IMR-90 (cell line): ENCODE data around the gene RARRES2. TPM values are rescaled to one million over a fixed set of nuclear protein-coding genes. Genes with fewer than 3 reads are reported as not detected.
A peak's percentile ranks its signal among the peaks of the same experiment; 100 is the strongest.

ENCODE experiments used
- ATAC-seq: fragments of 200-7000 bp; cut with Tn5 transposase; 2 replicates; pipeline ENCODE4 v1.9.1; 2020; ENCODE audit warnings: low read depth, mild to moderate bottlenecking, moderate library complexity
- BruUV-seq: library from RNA; stranded (reverse); fragments of 400-500 nt; replicated peaks from 2 replicates; lab custom pipeline; 2021; lab: Mats Ljungman, UMichigan
- CTCF ChIA-PET: fragments of 300-600 bp; formaldehyde crosslinking; extraction: SDS; loops from one replicate; lab custom pipeline; 2021; ENCODE audit warnings: antibody characterized with exemption; lab: Yijun Ruan, JAX
- POLR2A ChIA-PET: fragments of 300-600 bp; sonication (Branson Sonifier 250); formaldehyde crosslinking; loops from one replicate; lab custom pipeline; 2022; ENCODE audit warnings: antibody characterized with exemption; ENCODE audit not compliant: unreplicated experiment; lab: Charles Lee
- DNase-seq: peaks from one replicate; pipeline ENCODE4 v3.0.0; 2013
- H2AFZ ChIP-seq: replicated peaks from 2 replicates; pipeline ENCODE3; 2013; ENCODE audit warnings: low read length, mild to moderate bottlenecking; ENCODE audit not compliant: poor library complexity
- H2AK5ac ChIP-seq: 2 replicates; pipeline ENCODE4 v1.6.1; 2013; ENCODE audit warnings: low read depth, low read length, inconsistent platforms
- H2AK9ac ChIP-seq: replicated peaks from 2 replicates; pipeline ENCODE3; 2013; ENCODE audit warnings: mild to moderate bottlenecking, low read depth, low read length, moderate library complexity; ENCODE audit not compliant: poor library complexity
- H2BK120ac ChIP-seq: 2 replicates; pipeline ENCODE4 v1.6.1; 2013; ENCODE audit warnings: low read depth, low read length, inconsistent platforms
- H2BK15ac ChIP-seq: 3 replicates; pipeline ENCODE4 v1.6.1; 2013; ENCODE audit warnings: low read depth, low read length, inconsistent platforms
- H2BK20ac ChIP-seq: 2 replicates; pipeline ENCODE4 v1.6.1; 2013; ENCODE audit warnings: low read depth, mild to moderate bottlenecking, inconsistent platforms, low read length, moderate library complexity
- H2BK5ac ChIP-seq: 2 replicates; pipeline ENCODE4 v1.6.1; 2013; ENCODE audit warnings: mild to moderate bottlenecking, low read depth, low read length, inconsistent platforms; ENCODE audit not compliant: poor library complexity, severe bottlenecking
- H3K14ac ChIP-seq: replicated peaks from 2 replicates; pipeline ENCODE4 v1.6.1; 2013; ENCODE audit warnings: low read depth, low read length, inconsistent platforms
- H3K18ac ChIP-seq: 2 replicates; pipeline ENCODE4 v1.6.1; 2013; ENCODE audit warnings: low read depth, low read length, control low read depth
- H3K23ac ChIP-seq: 2 replicates; pipeline ENCODE4 v1.6.1; 2013; ENCODE audit warnings: low read depth, low read length, inconsistent platforms
- H3K27ac ChIP-seq: 2 replicates; pipeline ENCODE4 v1.5.1; 2013; ENCODE audit warnings: mild to moderate bottlenecking, control low read depth, low read length; ENCODE audit not compliant: insufficient read depth
- H3K27me3 ChIP-seq: 2 replicates; pipeline ENCODE4 v1.6.1; 2013; ENCODE audit warnings: low read length; ENCODE audit not compliant: control insufficient read depth, insufficient read depth
- H3K36me3 ChIP-seq: 2 replicates; pipeline ENCODE4 v1.6.1; 2013; ENCODE audit warnings: low read length, mixed read lengths; ENCODE audit not compliant: control insufficient read depth, insufficient read depth
- H3K4ac ChIP-seq: 2 replicates; pipeline ENCODE4 v1.6.1; 2013; ENCODE audit warnings: low read depth, low read length, inconsistent platforms
- H3K4me1 ChIP-seq: 2 replicates; pipeline ENCODE4 v1.6.1; 2013; ENCODE audit warnings: low read length, mixed read lengths; ENCODE audit not compliant: control insufficient read depth, insufficient read depth
- H3K4me2 ChIP-seq: 2 replicates; pipeline ENCODE4 v1.6.1; 2013; ENCODE audit warnings: low read depth, mild to moderate bottlenecking, control low read depth, low read length, moderate library complexity
- H3K4me3 ChIP-seq: 2 replicates; pipeline ENCODE4 v1.5.1; 2013; ENCODE audit warnings: low read depth, mild to moderate bottlenecking, control low read depth, low read length, moderate library complexity; ENCODE audit not compliant: insufficient read depth
- H3K56ac ChIP-seq: 2 replicates; pipeline ENCODE4 v1.6.1; 2013; ENCODE audit warnings: low read length, inconsistent platforms; ENCODE audit not compliant: insufficient read depth; ENCODE audit errors: extremely low read depth
- H3K79me1 ChIP-seq, 2 experiments: 2 replicates each; pipeline ENCODE4 v1.6.1; 2013; ENCODE audit warnings: low read length in 2 of 2, inconsistent platforms in 1 of 2, low read depth in 1 of 2
- H3K9ac ChIP-seq: 2 replicates; pipeline ENCODE4 v1.6.1; 2013; ENCODE audit warnings: low read depth, low read length, control low read depth
- H3K9me1 ChIP-seq: 2 replicates; pipeline ENCODE4 v1.6.1; 2013; ENCODE audit warnings: low read length, inconsistent platforms; ENCODE audit not compliant: insufficient read depth
- H3K9me3 ChIP-seq: 2 replicates; pipeline ENCODE4 v1.6.1; 2013; ENCODE audit warnings: low read length; ENCODE audit not compliant: control insufficient read depth, insufficient read depth
- H4K20me1 ChIP-seq: 2 replicates; pipeline ENCODE4 v1.6.1; 2013; ENCODE audit warnings: low read length, inconsistent platforms; ENCODE audit not compliant: insufficient read depth
- H4K5ac ChIP-seq: 2 replicates; pipeline ENCODE4 v1.6.1; 2013; ENCODE audit warnings: mild to moderate bottlenecking, low read depth, low read length, control low read depth
- H4K8ac ChIP-seq, 2 experiments: 2 replicates each; pipeline ENCODE4 v1.6.1; 2013; ENCODE audit warnings: low read depth in 2 of 2, low read length in 2 of 2, control low read depth in 1 of 2, inconsistent platforms in 1 of 2
- H4K91ac ChIP-seq: 2 replicates; pipeline ENCODE4 v1.6.1; 2013; ENCODE audit warnings: low read depth, low read length, inconsistent platforms; ENCODE audit not compliant: insufficient read depth
- CEBPB ChIP-seq: IDR thresholded peaks from 2 replicates; pipeline ENCODE4 v1.6.1; 2012; ENCODE audit warnings: low read depth, low read length, improper control_type of control experiment
- CHD1 ChIP-seq: IDR thresholded peaks from 2 replicates; pipeline ENCODE4 v1.6.1; 2012; ENCODE audit warnings: low read depth, low read length, improper control_type of control experiment
- CTCF ChIP-seq: conservative IDR thresholded peaks from 2 replicates; pipeline ENCODE4 v1.5.1; 2012; ENCODE audit warnings: mild to moderate bottlenecking, low read depth, low read length, improper control_type of control experiment
- FOS ChIP-seq: fragments of 150-350 bp; IDR thresholded peaks from 2 replicates; pipeline ENCODE4 v1.6.1; 2016; ENCODE audit warnings: low read depth, low read length
- MXI1 ChIP-seq: IDR thresholded peaks from 2 replicates; pipeline ENCODE4 v1.6.1; 2012; ENCODE audit warnings: low read depth, mild to moderate bottlenecking, low read length, moderate library complexity, borderline replicate concordance
- NFE2L2 ChIP-seq: fragments of 150-350 bp; IDR thresholded peaks from 2 replicates; pipeline ENCODE4 v1.6.1; 2016; ENCODE audit warnings: low read depth, mild to moderate bottlenecking, low read length
- POLR2A ChIP-seq: IDR thresholded peaks from 2 replicates; pipeline ENCODE4 v1.6.1; 2012; ENCODE audit warnings: mild to moderate bottlenecking, low read depth, low read length
- RAD21 ChIP-seq: IDR thresholded peaks from 2 replicates; pipeline ENCODE4 v1.6.1; 2012; ENCODE audit warnings: low read length, improper control_type of control experiment
- RCOR1 ChIP-seq: IDR thresholded peaks from 2 replicates; pipeline ENCODE4 v1.6.1; 2012; ENCODE audit warnings: mild to moderate bottlenecking, low read length, improper control_type of control experiment; ENCODE audit not compliant: insufficient replicate concordance
- SMC3 ChIP-seq: fragments of 150-350 bp; IDR thresholded peaks from 2 replicates; pipeline ENCODE4 v1.6.1; 2016; ENCODE audit warnings: low read depth, mild to moderate bottlenecking, antibody characterized with exemption, low read length, moderate library complexity
- USF2 ChIP-seq: fragments of 150-350 bp; IDR thresholded peaks from 2 replicates; pipeline ENCODE4 v1.6.1; 2017; ENCODE audit warnings: mild to moderate bottlenecking, antibody characterized with exemption, low read length, low read depth
- WGBS, 2 experiments: methylation state at CpG; one replicate each; pipeline versions ENCODE4 v1.1.5 to v1.1.7; 2013; ENCODE audit warnings: missing lambda C conversion rate in 2 of 2; ENCODE audit not compliant: insufficient read length in 1 of 2; ENCODE audit errors: extremely low coverage in 2 of 2; 5-methylcytosine and 5-hydroxymethylcytosine counted together
- dilution Hi-C: fragments of 300-500 bp; cut with HindIII; formaldehyde crosslinking; loops from one replicate; pipeline ENCODE4 v1.14.3; 2018; ENCODE audit warnings: low sequenced_read_pairs; ENCODE audit not compliant: unreplicated experiment
- in situ Hi-C: fragments of 300-500 bp; cut with MboI; formaldehyde crosslinking; loops from 3 replicates; pipeline ENCODE4 v1.14.3; 2019; ENCODE audit warnings: low sequenced_read_pairs, inconsistent platforms, mixed read lengths
- intact Hi-C: fragments of 100-400 bp; cut with micrococcal nuclease; formaldehyde crosslinking; loops from 2 replicates; pipeline ENCODE4 v1.10.0; 2022
- polyA plus RNA-seq, 3 experiments: library from polyadenylated mRNA; depleted of rRNA; stranded (reverse); fragments of >200 nt; gene quantifications; 2 replicates each; pipeline ENCODE4 v1.2.3, GENCODE V29; 2012; ENCODE audit warnings: low replicate concordance in 1 of 3
- total RNA-seq: library from RNA; depleted of rRNA; stranded (reverse); fragments of >200 nt; gene quantifications from 2 replicates; pipeline ENCODE4 v1.2.3, GENCODE V29; 2012

The RARRES2 gene
- total and polyA plus RNA-seq, 2 of the 4 experiments (the other 2 are of a cell fraction) = 1.6 TPM; not detected in 1

DNA sequence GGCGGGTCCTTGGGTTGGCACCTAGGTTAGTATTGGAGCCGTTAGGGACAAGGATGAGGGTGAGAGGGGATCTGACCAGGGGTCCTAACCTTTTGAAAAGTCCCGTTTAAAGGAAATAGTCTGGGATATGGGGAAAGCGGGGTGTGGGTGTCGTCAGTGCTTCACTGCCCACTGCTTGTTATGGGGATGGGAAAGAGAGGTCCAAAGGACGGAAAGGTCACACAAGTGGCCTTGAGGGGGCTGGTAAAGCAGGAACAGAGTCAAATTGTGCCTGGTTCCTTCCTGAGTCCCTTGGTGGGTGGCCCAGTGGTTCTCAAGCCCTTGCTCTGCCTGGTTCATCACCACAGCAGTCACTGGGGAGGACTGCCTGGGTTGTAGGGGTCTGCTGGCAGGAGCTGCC lies 35.1 kb upstream of the RARRES2 start:
- no peak overlapping the region for H2AK5ac ChIP-seq
- no peak overlapping the region for H3K4me3 ChIP-seq
- H3K9me1 ChIP-seq = peaks cover 12% of the 10 kb centered on the region; the same call in 1 of the 2 replicates
- BruUV-seq = no TSS peak
- in situ Hi-C loops = no loop called here
- no peak overlapping the region for H2BK120ac ChIP-seq
- ChIA-PET POLR2A (no interaction called here), CTCF (no interaction called here)
- H4K5ac ChIP-seq = no peak overlapping the region; the same call in 1 of the 2 replicates
- no peaks in the 10 kb centered on the region for H3K9me3 ChIP-seq
- H3K27ac ChIP-seq = no peak overlapping the region
- no peak overlapping the region for H2AFZ ChIP-seq
- no peak overlapping the region for H2BK20ac ChIP-seq
- dilution Hi-C loops = no loop called here
- H3K4ac ChIP-seq = 0 out of 2 replicates have a peak overlapping the region, but pooled peaks have one; percentile 6
- H3K56ac ChIP-seq = no peak overlapping the region
- H4K8ac ChIP-seq = no peak overlapping the region
- no peak overlapping the region for H4K91ac ChIP-seq
- DNase-seq (no peak), ATAC-seq (no peak)
- TF ChIP-seq CHD1 (no peak), RCOR1 (no peak), NFE2L2 (no peak), RAD21 (no peak), CTCF (no peak), FOS (no peak), CEBPB (no peak), MXI1 (no peak), SMC3 (no peak), USF2 (no peak), POLR2A (no peak)
- no peak overlapping the region for H2AK9ac ChIP-seq
- no peak overlapping the region for H2BK5ac ChIP-seq
- no peak overlapping the region for H3K9ac ChIP-seq
- peaks cover 3% of the 10 kb centered on the region; the same call in 1 of the 2 replicates for H4K20me1 ChIP-seq
- no peak overlapping the region for H3K23ac ChIP-seq
- H3K14ac ChIP-seq = no peak overlapping the region
- peaks cover 33 to 45% of the 10 kb centered on the region in 2 experiments for H3K79me1 ChIP-seq
- H3K36me3 ChIP-seq = peaks cover 27% of the 10 kb centered on the region
- WGBS, 2 experiments = 64% methylated on average over 4 of the region's 6 CpGs; no CpG with 5 or more reads in 1 of the 2 experiments
- intact Hi-C loops = no loop called here
- peaks cover 8% of the 10 kb centered on the region for H3K4me1 ChIP-seq
- H2BK15ac ChIP-seq = no peak overlapping the region
- no peak overlapping the region for H3K4me2 ChIP-seq
- H3K18ac ChIP-seq = no peak overlapping the region
- H3K27me3 ChIP-seq = no peaks in the 10 kb centered on the region
